Subcutaneous adipose tissue (tissue), 4 donors: ENCODE data around the gene AGFG1. TPM values are rescaled to one million over a fixed set of nuclear protein-coding genes. Genes with fewer than 3 reads are reported as not detected.

Experiments
- CTCF ChIP-seq: fragments of 450-650 bp; IDR thresholded peaks from one replicate; pipeline ENCODE4 v1.5.1; 2016; ENCODE audit warnings: low read depth, mild to moderate bottlenecking, control low read depth, antibody characterized with exemption, moderate library complexity
- total RNA-seq, 4 donors: library from RNA; depleted of rRNA; stranded (reverse); fragments of >200 nt; gene quantifications; one replicate each; pipeline ENCODE4 v1.1.0, GENCODE V29; 2016

Gene AGFG1
- total RNA-seq, 4 donors from 2014 or later: 88.7 to 235 (median 146) TPM

- TF ChIP-seq CTCF: no peak
Measured at GRCh38 chr2:227524665-227525064, 52.7 kb downstream of the AGFG1 start.

- no peak for TF ChIP-seq CTCF
Measured at GRCh38 chr2:227527351-227527750, 55.4 kb downstream of the AGFG1 start.

- TF ChIP-seq CTCF: no peak
Measured at GRCh38 chr2:227528803-227529202, 56.8 kb downstream of the AGFG1 start.

GRCh38 chr2:227529871-227530270 is 57.9 kb downstream of the AGFG1 start:
- no peak for TF ChIP-seq CTCF

- no peak for TF ChIP-seq CTCF
Measured at GRCh38 chr2:227534714-227535113, 62.8 kb downstream of the AGFG1 start.

- no peak for TF ChIP-seq CTCF
Measured at GRCh38 chr2:227536445-227536844, 64.5 kb downstream of the AGFG1 start.

GRCh38 chr2:227539465-227539956 is 67.6 kb downstream of the AGFG1 start:
- no peak for TF ChIP-seq CTCF

- TF ChIP-seq CTCF: no peak
Measured at GRCh38 chr2:227545990-227546389, 74.0 kb downstream of the AGFG1 start.
